ENCODE measurements around the gene ST8SIA1.

DNA sequence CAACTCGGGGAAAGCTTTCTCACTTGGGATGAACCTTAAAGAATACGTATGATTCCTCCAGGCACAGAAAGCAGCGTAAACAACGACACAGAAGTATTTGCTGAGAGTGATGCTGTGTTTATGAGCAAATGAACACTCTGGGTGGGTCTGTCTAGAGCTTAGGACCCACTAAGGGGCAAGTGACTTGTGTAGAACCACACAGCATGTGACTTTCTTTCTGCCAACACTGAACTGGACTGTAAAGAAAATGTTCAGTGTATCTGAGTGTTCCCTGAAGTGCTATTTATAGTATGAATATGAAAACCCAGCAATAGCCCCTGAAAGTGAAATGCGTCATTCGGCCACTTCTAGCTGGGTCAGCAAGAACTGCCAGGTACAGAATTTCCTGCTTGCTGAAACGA lies 78.5 kb downstream of the ST8SIA1 start:
- TF ChIP-seq, protein P1, sequence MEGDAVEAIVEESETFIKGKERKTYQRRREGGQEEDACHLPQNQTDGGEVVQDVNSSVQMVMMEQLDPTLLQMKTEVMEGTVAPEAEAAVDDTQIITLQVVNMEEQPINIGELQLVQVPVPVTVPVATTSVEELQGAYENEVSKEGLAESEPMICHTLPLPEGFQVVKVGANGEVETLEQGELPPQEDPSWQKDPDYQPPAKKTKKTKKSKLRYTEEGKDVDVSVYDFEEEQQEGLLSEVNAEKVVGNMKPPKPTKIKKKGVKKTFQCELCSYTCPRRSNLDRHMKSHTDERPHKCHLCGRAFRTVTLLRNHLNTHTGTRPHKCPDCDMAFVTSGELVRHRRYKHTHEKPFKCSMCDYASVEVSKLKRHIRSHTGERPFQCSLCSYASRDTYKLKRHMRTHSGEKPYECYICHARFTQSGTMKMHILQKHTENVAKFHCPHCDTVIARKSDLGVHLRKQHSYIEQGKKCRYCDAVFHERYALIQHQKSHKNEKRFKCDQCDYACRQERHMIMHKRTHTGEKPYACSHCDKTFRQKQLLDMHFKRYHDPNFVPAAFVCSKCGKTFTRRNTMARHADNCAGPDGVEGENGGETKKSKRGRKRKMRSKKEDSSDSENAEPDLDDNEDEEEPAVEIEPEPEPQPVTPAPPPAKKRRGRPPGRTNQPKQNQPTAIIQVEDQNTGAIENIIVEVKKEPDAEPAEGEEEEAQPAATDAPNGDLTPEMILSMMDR (conservative IDR thresholded peaks at IDR 0.05 in 1 of 2, IDR thresholded peaks at IDR 0.05 in 1 of 2; ENCODE audit: low read depth in 1 of 2, low read length in 2 of 2) = no peak
- TF ChIP-seq EZH2 (IDR thresholded peaks at IDR 0.05; ENCODE audit: low read length, missing control alignments) = no peak

Data from fibroblast of lung (primary cell).